HG03521 (cell line): ENCODE data around the gene ARHGAP42.

ENCODE experiments used
- ATAC-seq: cut with Tn5 transposase; IDR thresholded peaks from one replicate; pipeline ENCODE4 v1.9.1; 2021; ENCODE audit warnings: mild to moderate bottlenecking, moderate library complexity; ENCODE audit not compliant: unreplicated experiment

ARHGAP42 gene

DNA sequence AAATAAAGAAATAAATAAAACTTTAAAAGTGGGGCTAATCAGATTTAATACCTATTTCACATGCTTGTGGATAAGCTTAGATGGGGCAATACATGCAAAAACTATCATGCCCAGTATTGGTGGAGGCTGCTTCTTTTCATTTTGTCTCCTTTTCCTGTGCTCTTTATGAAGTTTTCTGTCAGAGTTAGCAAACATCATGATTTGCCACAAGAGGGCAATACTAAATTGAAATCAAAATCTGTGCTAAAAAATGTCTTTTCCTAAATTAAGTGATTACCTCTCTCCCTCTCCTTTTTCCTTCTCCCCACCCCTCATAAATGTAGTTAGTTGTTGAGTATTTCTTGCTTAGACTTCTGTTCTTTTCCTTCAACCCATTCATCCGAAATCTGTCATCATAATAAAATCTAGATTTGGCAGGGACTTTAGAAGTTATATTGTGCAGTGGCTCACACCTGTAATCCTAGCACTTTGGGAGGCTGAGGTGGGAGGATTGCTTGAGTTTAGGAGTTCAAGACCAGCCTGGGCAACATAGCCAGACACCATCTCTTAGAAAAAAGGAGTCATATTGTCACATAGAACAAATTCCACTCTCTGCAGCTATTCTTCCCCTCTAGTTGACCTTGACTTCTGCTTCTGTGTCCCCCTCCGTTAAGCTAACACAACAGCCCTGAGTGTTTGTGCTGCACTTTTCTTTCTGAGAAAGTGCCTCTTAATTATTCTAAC, 4.7 kb upstream of the ARHGAP42 start:
- no peak for ATAC-seq

- ATAC-seq = no peak
Observed at GRCh38 chr11:100683126-100683525, 4.0 kb upstream of the ARHGAP42 start.

- peak; percentile 17 for ATAC-seq
Observed at GRCh38 chr11:100684101-100685065, 2.7 kb upstream of the ARHGAP42 start.

- ATAC-seq = no peak
Observed at GRCh38 chr11:100686476-100687053, 523 bp upstream of the ARHGAP42 start.

DNA sequence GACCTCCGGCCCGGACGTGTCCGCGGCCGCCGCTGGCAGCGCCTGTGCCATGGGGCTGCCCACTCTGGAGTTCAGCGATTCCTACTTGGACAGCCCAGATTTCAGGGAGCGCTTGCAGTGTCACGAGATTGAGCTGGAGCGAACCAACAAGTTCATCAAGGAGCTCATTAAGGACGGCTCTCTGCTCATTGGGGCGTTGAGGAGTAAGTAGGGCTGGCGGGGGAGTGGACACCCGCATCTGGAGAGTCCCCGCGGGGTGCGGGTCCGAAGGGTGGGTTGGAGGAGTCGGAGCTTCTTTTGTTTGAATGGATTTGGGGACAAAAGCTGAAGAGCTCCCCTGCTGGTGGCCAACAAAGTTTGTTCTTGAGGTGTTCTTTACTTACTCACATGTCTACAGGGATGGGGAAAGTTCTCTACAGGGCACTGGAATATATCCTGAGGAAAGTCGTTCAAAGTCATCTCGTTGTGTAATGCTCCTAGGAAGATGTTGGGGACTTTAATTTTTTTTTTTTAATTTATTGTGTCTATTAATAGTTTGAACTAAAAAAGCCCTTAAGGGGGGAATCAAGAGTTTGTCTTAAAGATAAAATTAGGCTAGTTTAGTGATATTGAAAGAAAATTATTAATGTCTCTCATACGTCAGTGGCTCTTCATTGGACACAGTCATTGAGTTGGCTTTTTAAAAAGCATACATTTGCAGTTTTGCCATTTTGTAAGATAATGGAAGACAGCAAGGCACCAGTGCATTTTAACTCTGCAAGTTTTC, 725 bp downstream of the ARHGAP42 start:
- peak; percentile 58 for ATAC-seq

DNA sequence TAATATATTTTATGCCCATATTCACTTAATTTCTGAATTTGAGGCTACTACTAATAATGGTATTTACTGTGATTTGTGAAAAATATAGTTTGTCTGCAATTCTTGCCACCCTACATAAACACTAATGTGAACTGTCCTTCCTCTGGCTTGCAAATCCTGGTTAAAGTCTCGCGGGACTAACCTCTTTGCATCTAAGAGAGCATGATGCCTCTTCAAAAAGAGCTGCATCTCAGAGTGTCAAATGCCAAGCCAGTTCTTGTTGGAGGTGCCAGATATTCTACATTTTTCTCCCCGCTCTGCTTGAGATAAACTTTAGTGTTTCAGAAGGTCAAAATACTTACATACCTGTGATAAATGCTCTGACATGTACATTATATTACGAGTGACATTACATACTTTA, 2.1 kb downstream of the ARHGAP42 start:
- no peak for ATAC-seq

GRCh38 chr11:100691896-100692653, 5.0 kb downstream of the ARHGAP42 start:
- no peak for ATAC-seq

DNA sequence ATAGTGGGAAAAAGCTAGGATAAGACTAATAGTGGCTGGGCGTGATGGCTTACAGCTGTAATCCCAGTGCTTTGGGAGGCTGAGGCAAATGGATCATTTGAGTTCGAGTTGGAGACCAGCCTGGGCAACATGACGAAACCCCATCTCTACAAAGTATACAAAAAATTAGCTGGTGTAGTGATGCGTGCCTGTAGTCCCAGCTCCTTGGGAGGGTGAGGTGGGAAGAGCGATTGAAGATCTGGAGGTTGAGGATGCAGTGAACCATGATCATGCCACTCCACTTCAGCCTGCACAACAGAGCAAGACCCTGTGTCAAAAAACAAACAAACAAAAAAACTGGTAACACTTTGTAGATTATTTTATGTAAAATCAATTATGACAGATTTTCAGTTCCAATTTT, 8.8 kb downstream of the ARHGAP42 start:
- ATAC-seq = no peak

- ATAC-seq = no peak
Observed at GRCh38 chr11:100703139-100703538, 16.1 kb downstream of the ARHGAP42 start.

DNA sequence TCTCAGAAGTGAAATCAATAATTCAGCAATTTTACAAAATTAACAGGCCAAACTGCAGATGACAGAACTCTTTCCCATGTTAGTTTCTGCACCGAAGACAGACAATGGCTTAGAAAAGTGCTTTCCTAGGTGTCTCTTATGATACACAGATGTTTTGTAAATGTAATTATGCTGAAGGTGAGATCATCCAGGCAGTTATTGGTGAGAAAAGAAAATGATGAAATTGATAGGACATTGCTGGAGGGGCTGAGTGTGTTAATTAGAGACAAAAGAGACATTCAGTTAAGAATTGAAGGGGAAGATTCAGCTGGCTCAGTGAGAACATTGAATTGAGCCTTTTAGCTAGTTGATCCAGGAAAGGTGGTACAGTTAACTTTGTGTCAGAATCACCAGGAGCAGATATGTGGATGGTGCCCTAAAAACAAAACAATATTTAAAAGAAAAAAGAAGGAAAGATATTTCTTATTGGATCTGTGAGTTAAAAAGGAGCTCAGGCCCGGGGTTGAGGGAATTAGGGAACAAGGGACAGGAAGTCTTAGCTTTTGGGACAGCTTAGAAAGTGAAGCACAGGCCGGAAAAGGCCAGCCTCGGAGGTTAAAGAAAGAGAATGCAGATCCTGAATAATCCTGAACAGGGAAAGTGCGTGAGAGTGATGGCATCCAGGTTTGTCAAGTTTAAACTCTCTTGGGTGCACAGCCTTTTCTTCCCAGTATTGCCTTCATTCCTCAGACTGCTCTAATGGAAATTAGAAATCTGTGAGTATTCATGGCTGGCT, 16.9 kb downstream of the ARHGAP42 start:
- no peak for ATAC-seq

GRCh38 chr11:100705447-100705846, 18.4 kb downstream of the ARHGAP42 start:
- ATAC-seq = peak; percentile 43

DNA sequence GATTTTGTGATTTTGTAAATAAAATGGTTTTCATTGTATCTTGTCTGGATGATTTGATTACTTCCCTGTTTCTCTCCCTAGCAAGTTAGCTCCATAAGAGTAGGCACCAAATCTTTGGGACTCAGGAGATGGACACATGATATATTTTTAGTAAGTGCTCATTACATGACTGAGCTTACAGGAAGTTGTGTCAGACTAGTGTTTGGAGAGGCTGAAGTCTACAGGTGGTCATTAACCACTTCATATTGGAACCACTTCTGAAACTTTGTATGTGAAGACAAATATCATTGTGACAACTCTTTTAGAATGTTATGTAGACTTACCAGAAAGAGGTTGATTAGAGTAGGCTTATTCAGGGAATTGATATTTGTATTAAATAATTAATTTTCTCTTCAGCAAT, 19.1 kb downstream of the ARHGAP42 start:
- no peak for ATAC-seq

- peak; percentile 50 for ATAC-seq
Observed at GRCh38 chr11:100709233-100709957, 22.3 kb downstream of the ARHGAP42 start.

- no peak for ATAC-seq
Observed at GRCh38 chr11:100711984-100712383, 24.9 kb downstream of the ARHGAP42 start.

DNA sequence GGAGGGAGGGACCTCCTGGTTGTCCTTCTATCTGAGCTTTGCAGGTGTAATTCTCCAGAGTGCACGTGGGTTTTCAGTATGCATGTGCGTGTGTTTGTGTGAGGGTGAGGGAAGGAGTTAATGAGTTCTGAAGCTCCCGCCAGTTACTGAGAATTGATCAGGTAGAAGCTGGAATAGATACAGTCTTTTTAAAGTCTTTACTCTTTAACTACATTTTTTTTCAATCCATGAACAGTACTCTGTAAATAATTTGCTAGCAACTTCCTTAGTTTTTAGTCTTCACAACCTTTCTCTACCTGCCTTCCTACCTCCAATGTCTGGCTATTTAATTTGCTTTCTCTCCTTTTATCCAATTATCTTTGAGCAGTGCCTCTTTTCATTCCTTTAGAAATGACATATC, 25.5 kb downstream of the ARHGAP42 start:
- ATAC-seq = no peak

DNA sequence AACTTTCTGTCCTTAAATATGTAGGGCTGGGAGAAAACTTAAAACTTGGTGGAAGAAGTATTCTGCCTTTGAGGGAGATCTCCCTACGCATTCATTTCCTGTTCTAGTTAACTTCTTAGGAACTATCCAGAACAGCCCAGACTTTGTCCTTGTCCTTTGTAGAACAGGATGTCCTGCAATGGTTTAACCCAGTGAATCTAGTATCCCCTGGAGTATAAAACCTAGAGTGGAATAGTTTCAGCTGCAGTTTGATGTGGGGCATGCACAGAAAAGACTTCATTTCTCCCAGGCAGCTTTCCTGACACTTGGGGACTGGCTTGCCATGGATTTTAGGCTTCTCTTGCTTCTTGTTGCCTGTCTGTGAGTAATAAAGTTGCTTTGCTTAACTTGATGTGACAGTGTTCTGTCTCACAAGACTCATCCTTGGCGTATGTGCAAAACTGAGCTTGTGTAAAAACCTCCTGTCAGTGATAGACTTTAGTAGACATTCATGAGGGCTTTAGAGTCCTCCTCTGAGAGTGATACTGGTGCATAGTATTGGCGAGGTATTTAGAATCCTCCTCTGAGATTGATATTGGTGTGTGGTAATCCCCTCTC, 28.2 kb downstream of the ARHGAP42 start:
- ATAC-seq = no peak

- ATAC-seq = no peak
Observed at GRCh38 chr11:100716838-100717237, 29.8 kb downstream of the ARHGAP42 start.

GRCh38 chr11:100719362-100719761, 32.3 kb downstream of the ARHGAP42 start:
- ATAC-seq = no peak
